ENCODE data around the gene NUDT17. TPM values are rescaled to one million over a fixed set of nuclear protein-coding genes. Genes with fewer than 3 reads are reported as not detected.

The NUDT17 gene, protein sequence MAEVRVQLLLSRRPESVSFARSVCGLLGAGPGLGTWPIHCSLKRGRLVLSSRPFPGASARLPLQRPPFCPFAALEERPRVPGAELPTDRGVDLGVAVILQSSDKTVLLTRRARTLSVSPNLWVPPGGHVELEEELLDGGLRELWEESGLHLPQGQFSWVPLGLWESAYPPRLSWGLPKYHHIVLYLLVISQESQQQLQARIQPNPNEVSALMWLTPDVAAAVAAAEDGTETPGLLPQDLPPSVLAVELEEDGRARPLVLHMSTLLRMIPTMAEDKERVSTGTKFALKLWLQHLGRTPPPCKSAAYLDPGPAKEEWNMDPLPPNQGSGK
- 4.7 to 5.4 TPM (median 5.3 TPM) in 3 replicates for total RNA-seq

DNA sequence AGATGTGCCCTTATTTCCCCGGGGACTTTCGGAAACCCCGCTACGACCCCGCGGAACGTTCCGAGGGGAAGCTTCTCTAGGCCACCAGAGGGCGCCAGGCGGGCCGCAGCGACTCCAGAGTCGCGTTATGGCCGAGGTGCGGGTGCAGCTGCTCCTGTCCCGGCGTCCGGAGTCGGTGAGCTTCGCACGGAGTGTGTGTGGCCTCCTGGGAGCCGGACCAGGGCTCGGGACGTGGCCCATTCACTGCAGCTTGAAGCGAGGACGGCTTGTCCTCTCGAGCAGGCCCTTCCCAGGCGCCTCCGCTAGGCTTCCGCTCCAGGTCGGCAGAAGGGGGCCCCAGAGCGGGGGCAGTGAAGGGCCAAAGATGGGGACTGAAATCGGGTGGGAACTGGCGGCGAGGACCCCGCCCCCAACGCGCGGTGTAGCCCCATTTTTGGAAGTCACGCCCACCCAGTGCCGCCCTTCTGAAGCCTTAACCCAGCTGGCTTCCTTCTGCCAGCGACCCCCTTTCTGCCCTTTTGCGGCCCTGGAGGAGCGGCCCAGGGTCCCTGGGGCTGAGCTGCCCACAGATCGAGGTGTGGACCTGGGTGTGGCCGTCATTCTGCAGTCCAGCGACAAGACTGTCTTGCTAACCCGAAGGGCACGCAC lies at the start of gene NUDT17:
Gene NUDT17 (plus strand): TSS at position 117 of the 648 bp plus-strand sequence. CDS start 11 bp downstream, at position 128.
- H3K27me3 Mint-ChIP-seq (ENCODE audit: low read depth), result no peaks in the 10 kb centered on the region
- H3K4me1 Mint-ChIP-seq, result peaks cover 5% of the 10 kb centered on the region
- H3K36me3 Mint-ChIP-seq, result peaks cover 19% of the 10 kb centered on the region
- peak; percentile 75 for TF ChIP-seq CTCF (IDR thresholded peaks at IDR 0.05; ENCODE audit: unreplicated experiment)
- H3K27ac Mint-ChIP-seq, result peak within 1 kb of the TSS; percentile 56
- H3K9me3 Mint-ChIP-seq, result no peaks in the 10 kb centered on the region
- peak; percentile 74 to 84 for DNase-seq (ENCODE audit: low spot score in 2 of 2, unreplicated experiment in 2 of 2)
- no peak within 1 kb of the TSS for H3K4me3 Mint-ChIP-seq

GRCh38 chr1:145796753-145797152 lies 48.7 kb upstream of the NUDT17 start:
- Mint-ChIP-seq H3K27me3 (ENCODE audit: low read depth) (no peaks in the 10 kb centered on the region), H3K9me3 (peaks cover 26% of the 10 kb centered on the region), H3K36me3 (peaks cover 43% of the 10 kb centered on the region), H3K4me3 (no peak overlapping the region), H3K4me1 (no peaks in the 10 kb centered on the region), H3K27ac (no peak overlapping the region)
- no peak for TF ChIP-seq CTCF (IDR thresholded peaks at IDR 0.05; ENCODE audit: unreplicated experiment)
- DNase-seq (ENCODE audit: low spot score in 2 of 2, unreplicated experiment in 2 of 2), result no peak

DNA sequence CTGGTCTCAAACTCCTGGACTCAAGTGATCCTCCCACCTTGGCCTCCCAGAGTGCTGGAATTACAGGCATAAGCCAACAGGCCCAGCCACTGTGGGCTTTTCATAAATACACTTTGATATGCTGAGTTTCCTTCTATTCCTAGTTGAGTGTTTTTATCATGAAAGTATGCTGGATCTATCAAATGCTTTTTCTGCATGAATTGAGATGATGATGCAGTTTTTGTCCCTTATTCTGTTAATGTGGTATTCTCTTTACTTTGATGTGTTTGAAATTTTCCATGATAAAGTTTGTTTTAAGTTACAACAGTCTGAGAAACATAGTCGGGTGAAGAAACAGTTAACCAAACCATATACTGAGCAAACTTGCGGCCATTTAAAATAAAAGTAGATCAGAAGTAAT lies 45.6 kb upstream of the NUDT17 start:
- Mint-ChIP-seq H3K27me3 (ENCODE audit: low read depth) (no peaks in the 10 kb centered on the region), H3K27ac (no peak overlapping the region), H3K4me3 (no peak overlapping the region), H3K9me3 (peaks cover 26% of the 10 kb centered on the region), H3K4me1 (peaks cover 18% of the 10 kb centered on the region), H3K36me3 (peaks cover 37% of the 10 kb centered on the region)
- TF ChIP-seq CTCF (IDR thresholded peaks at IDR 0.05; ENCODE audit: unreplicated experiment), result no peak
- no peak for DNase-seq (ENCODE audit: low spot score in 2 of 2, unreplicated experiment in 2 of 2)

DNA sequence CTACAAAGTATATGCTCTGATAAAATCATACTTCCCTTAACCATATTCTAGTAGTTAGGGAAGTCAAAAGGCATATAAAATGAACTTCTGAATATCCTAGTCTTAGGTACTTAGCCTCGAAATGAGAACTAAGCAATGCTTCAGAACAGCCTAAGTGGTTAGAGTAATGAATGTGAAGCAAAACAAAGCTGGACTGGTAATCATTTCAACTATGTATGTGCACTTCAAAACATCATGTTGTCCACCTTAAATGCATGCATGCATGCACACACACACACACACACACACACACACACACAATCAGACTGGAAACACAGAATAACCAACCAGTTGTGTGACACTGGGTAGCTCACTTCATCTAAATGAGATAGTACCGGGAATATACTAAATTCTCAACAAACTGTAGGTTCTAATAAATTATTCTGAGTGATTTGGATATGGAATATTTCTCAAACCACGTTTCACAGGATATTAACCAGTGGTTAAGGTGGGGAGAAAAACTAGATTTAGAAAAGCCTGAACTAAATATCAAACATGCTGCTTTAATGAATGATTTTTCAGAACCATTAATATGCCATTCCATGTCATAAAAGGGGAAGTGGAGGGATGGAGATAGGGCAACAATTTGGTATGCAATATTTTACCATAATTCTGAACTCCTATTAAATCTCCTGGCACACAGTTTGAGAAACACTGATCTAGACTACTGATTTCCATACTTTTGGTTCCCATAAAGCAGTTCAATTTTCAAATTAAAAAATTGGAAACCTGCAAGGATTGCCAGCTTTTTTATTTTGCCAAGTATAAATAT lies 41.0 kb upstream of the NUDT17 start:
- Mint-ChIP-seq H3K4me3 (no peak overlapping the region), H3K27me3 (ENCODE audit: low read depth) (no peaks in the 10 kb centered on the region), H3K4me1 (peaks cover 22% of the 10 kb centered on the region), H3K36me3 (peaks cover 2% of the 10 kb centered on the region), H3K27ac (peak overlapping the region; percentile 83), H3K9me3 (no peaks in the 10 kb centered on the region)
- no peak for DNase-seq (ENCODE audit: low spot score in 2 of 2, unreplicated experiment in 2 of 2)
- no peak for TF ChIP-seq CTCF (IDR thresholded peaks at IDR 0.05; ENCODE audit: unreplicated experiment)

DNA sequence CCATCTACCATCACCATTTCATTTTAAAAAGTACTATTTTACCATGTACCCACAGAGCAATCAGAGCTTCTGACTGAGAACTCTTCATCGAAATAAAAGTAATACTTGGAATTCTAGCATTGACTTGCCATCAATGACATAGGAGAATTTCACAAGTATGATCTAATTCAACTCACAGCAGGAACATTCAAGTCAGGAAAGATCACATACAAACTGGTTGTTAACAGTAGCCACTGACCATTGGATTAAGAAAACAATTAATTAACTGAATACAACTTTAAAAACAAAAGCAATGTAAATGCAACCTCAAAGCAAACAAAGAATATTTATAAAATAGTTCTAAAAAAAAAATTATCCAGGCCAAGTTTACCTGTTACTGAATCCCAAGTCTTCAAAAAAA lies 40.4 kb upstream of the NUDT17 start:
- DNase-seq (ENCODE audit: low spot score in 2 of 2, unreplicated experiment in 2 of 2), result no peak
- Mint-ChIP-seq H3K36me3 (no peaks in the 10 kb centered on the region), H3K27ac (no peak overlapping the region), H3K9me3 (no peaks in the 10 kb centered on the region), H3K4me3 (no peak overlapping the region), H3K4me1 (peaks cover 22% of the 10 kb centered on the region), H3K27me3 (ENCODE audit: low read depth) (no peaks in the 10 kb centered on the region)
- TF ChIP-seq CTCF (IDR thresholded peaks at IDR 0.05; ENCODE audit: unreplicated experiment), result no peak
